Esophagus muscularis mucosa (tissue), 4 donors: ENCODE measurements around the gene ARMC12. TPM values are rescaled to one million over a fixed set of nuclear protein-coding genes. Genes with fewer than 3 reads are reported as not detected.

Experiments used
- DNase-seq: peaks from one replicate; pipeline ENCODE4 v3.0.0-alpha.2; 2017; ENCODE audit errors: extremely low spot score
- H3K27ac ChIP-seq, 4 donors: fragments of 200-600 bp; sonication (generic); replicated peaks in 1 of 4; 1 replicate in 3 of 4; 2 replicates in 1 of 4; pipeline ENCODE4 v1.5.1; 2016 to 2019; ENCODE audit warnings: mild to moderate bottlenecking in 1 of 4
- H3K27me3 ChIP-seq, 4 donors: fragments of 200-600 bp; sonication (generic); one replicate each; pipeline versions ENCODE4 v1.5.1 to v1.6.0; 2016 to 2019
- H3K36me3 ChIP-seq, 4 donors: fragments of 200-600 bp; sonication (generic); one replicate each; pipeline ENCODE4 v1.5.1; 2016 to 2019
- H3K4me1 ChIP-seq, 4 donors: fragments of 200-600 bp; sonication (generic); one replicate each; pipeline ENCODE4 v1.5.1; 2016 to 2019
- H3K4me3 ChIP-seq, 4 donors: fragments of 200-600 bp; sonication (generic); 1 replicate in 2 of 4; 2 replicates in 2 of 4; pipeline ENCODE4 v1.5.1; 2016 to 2019; ENCODE audit warnings: mild to moderate bottlenecking in 4 of 4, moderate library complexity in 1 of 4
- H3K9me3 ChIP-seq, 4 donors: fragments of 200-600 bp; sonication (generic); 1 replicate in 3 of 4; 2 replicates in 1 of 4; pipeline ENCODE4 v1.5.1; 2016 to 2019
- CTCF ChIP-seq, 3 experiments: fragments of 200-600 bp in 2 of 3; fragments of 450-650 bp in 1 of 3; sonication (generic) in 2 of 3; IDR thresholded peaks; one replicate each; pipeline ENCODE4 v1.5.1; 2017 to 2019; ENCODE audit warnings: antibody characterized with exemption in 3 of 3, mild to moderate bottlenecking in 2 of 3, moderate library complexity in 1 of 3
- EP300 ChIP-seq: sonication (generic); formaldehyde crosslinking; IDR thresholded peaks from one replicate; pipeline ENCODE4 v1.6.1; 2017; ENCODE audit warnings: antibody characterized with exemption
- POLR2A ChIP-seq: fragments of 450-650 bp; IDR thresholded peaks from one replicate; pipeline ENCODE4 v1.6.1; 2017; ENCODE audit warnings: antibody characterized with exemption, moderate library complexity, mild to moderate bottlenecking, low read depth
- POLR2AphosphoS5 ChIP-seq, 2 donors: sonication (generic); formaldehyde crosslinking; IDR thresholded peaks; one replicate each; pipeline ENCODE4 v1.6.1; 2017; ENCODE audit warnings: antibody characterized with exemption in 2 of 2
- WGBS: methylation state at CpG from one replicate; pipeline ENCODE4 v1.1.5; 2018; 5-methylcytosine and 5-hydroxymethylcytosine counted together
- intact Hi-C: fragments of 100-400 bp; cut with DNase I; formaldehyde crosslinking; loops from one replicate; pipeline ENCODE4 v1.15.1; 2023
- total RNA-seq, 4 donors: library from RNA; depleted of rRNA; stranded (reverse); fragments of >200 nt; gene quantifications; one replicate each; pipeline versions ENCODE4 v1.1.0 to v1.2.1, GENCODE V29; 2016

ARMC12 gene
- total RNA-seq, 4 donors from 2014 or later: 0.50 to 1.0 (median 0.83) TPM; not detected in 1

- H3K9me3 ChIP-seq: no peaks in the 10 kb centered on the region
- H3K4me1 ChIP-seq: no peaks in the 10 kb centered on the region
- H3K4me3 ChIP-seq: no peak overlapping the region
- TF ChIP-seq POLR2A: no peak
- H3K36me3 ChIP-seq: no peaks in the 10 kb centered on the region
- H3K27me3 ChIP-seq: no peaks in the 10 kb centered on the region
- intact Hi-C loops: no loop called here
- no peak for DNase-seq
- H3K27ac ChIP-seq: no peak overlapping the region
Observed at GRCh38 chr6:35703554-35703953, 33.3 kb upstream of the ARMC12 start.

- no peak for DNase-seq
- intact Hi-C loops: no loop called here
- Histone ChIP-seq H3K36me3 (no peaks in the 10 kb centered on the region), H3K27me3 (no peaks in the 10 kb centered on the region), H3K4me1 (no peaks in the 10 kb centered on the region), H3K4me3 (no peak overlapping the region), H3K27ac (no peak overlapping the region), H3K9me3 (no peaks in the 10 kb centered on the region)
- TF ChIP-seq POLR2AphosphoS5 (IDR thresholded peaks at IDR 0.05): no peak
- TF ChIP-seq EP300: no peak
- TF ChIP-seq CTCF (IDR thresholded peaks at IDR 0.05): no peak
- 58% methylated on average over 3 of the region's 3 CpGs for WGBS
Observed at GRCh38 chr6:35706468-35706867, 30.4 kb upstream of the ARMC12 start.

- H3K4me3 ChIP-seq: no peak overlapping the region
- H3K27ac ChIP-seq: no peak overlapping the region
- H3K27me3 ChIP-seq: no peaks in the 10 kb centered on the region
- no peaks in the 10 kb centered on the region for H3K9me3 ChIP-seq
- TF ChIP-seq POLR2AphosphoS5 (IDR thresholded peaks at IDR 0.05): no peak
- TF ChIP-seq EP300: no peak
- no peak for TF ChIP-seq CTCF (IDR thresholded peaks at IDR 0.05)
- no peak for TF ChIP-seq POLR2A
- no peak for DNase-seq
- H3K36me3 ChIP-seq: no peaks in the 10 kb centered on the region
- no peaks in the 10 kb centered on the region for H3K4me1 ChIP-seq
- intact Hi-C loops: no loop called here
- 89% methylated on average over 4 of the region's 4 CpGs for WGBS
Observed at GRCh38 chr6:35707714-35708407, 29.0 kb upstream of the ARMC12 start.

GRCh38 chr6:35708585-35708984 is 28.2 kb upstream of the ARMC12 start:
- Histone ChIP-seq H3K4me1 (no peaks in the 10 kb centered on the region), H3K27me3 (no peaks in the 10 kb centered on the region), H3K9me3 (no peaks in the 10 kb centered on the region), H3K36me3 (no peaks in the 10 kb centered on the region), H3K27ac (no peak overlapping the region), H3K4me3 (no peak overlapping the region)
- TF ChIP-seq CTCF (IDR thresholded peaks at IDR 0.05): no peak
- no peak for TF ChIP-seq EP300
- no peak for TF ChIP-seq POLR2A
- TF ChIP-seq POLR2AphosphoS5 (IDR thresholded peaks at IDR 0.05): no peak
- intact Hi-C loops: no loop called here
- DNase-seq: no peak

GRCh38 chr6:35710241-35710847 is 26.5 kb upstream of the ARMC12 start:
- H3K9me3 ChIP-seq: no peaks in the 10 kb centered on the region
- no peak overlapping the region for H3K27ac ChIP-seq
- no peaks in the 10 kb centered on the region for H3K36me3 ChIP-seq
- TF ChIP-seq POLR2AphosphoS5 (IDR thresholded peaks at IDR 0.05) (no peak), POLR2A (no peak), EP300 (no peak), CTCF (IDR thresholded peaks at IDR 0.05) (no peak)
- no peaks in the 10 kb centered on the region for H3K27me3 ChIP-seq
- no peaks in the 10 kb centered on the region for H3K4me1 ChIP-seq
- no peak for DNase-seq
- intact Hi-C loops: no loop called here
- no peak overlapping the region for H3K4me3 ChIP-seq
- 88% methylated on average over 4 of the region's 4 CpGs for WGBS
